Left renal cortex interstitium (tissue), 4 donors: Measurements from ENCODE around the gene INF2. TPM values are rescaled to one million over a fixed set of nuclear protein-coding genes. Genes with fewer than 3 reads are reported as not detected.
"Not testable (repeated sequence)": the region's sequence is repeated elsewhere in the genome, so short reads cannot be mapped to it uniquely, and the experiment has no call there.

ENCODE experiments used
- DNase-seq, 4 donors: peaks; one replicate each; pipeline ENCODE4 v3.0.0-alpha.2; 2013; ENCODE audit warnings: low read depth in 4 of 4, low spot score in 2 of 4, missing footprints in 1 of 4
- polyA plus RNA-seq, 4 donors: library from polyadenylated mRNA; unstranded; fragments of 120-200 nt; gene quantifications; one replicate each; pipeline ENCODE4 v1.2.1, GENCODE V29; 2013; ENCODE audit not compliant: insufficient read length in 4 of 4

INF2 gene
- polyA plus RNA-seq: 10 to 100 TPM; 34.1 to 73.9 (median 64.7) TPM

DNA sequence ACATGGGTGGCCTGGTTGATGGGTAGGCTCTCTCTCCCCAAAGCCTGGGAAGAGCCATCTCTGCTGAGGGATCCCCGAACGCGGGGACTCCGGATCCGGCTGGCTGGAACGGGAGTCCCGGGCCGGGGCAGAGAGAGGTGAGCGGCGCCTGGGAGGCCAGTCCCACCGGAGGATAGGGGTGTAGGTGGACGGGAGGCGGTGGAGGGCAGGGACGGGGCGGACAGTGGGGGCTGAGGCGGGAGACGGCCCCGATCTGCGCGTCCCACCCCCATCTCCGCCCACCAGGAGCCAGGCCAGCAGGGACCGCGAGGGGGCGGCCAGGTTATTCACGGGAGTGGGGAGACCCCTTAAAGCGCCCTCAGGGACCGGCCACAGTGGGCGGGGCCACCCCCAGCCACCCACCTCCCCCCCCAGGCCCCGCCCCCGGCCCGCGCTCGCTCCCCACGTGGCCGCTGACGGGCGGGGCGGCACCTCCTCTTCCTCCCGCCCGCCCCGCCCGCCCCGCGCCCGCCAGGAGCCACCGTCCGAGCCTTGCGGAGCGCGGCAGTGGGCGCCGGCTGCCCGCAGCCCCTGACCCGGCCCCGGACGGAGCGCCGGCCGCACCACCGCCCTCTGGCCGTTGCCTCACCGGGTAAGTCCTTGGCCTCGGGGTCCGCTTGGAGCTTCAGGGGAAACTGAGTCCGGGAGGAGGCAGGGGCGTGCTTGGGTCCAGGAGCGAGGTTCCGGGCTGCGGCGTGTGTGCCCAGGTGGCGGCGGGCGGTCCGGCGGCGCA, at the start of gene INF2:
Gene INF2 (plus strand): TSS at position 510 of the 772 bp plus-strand sequence. CDS start 11,748 bp downstream, outside the sequence.
- DNase-seq: no peak

DNA sequence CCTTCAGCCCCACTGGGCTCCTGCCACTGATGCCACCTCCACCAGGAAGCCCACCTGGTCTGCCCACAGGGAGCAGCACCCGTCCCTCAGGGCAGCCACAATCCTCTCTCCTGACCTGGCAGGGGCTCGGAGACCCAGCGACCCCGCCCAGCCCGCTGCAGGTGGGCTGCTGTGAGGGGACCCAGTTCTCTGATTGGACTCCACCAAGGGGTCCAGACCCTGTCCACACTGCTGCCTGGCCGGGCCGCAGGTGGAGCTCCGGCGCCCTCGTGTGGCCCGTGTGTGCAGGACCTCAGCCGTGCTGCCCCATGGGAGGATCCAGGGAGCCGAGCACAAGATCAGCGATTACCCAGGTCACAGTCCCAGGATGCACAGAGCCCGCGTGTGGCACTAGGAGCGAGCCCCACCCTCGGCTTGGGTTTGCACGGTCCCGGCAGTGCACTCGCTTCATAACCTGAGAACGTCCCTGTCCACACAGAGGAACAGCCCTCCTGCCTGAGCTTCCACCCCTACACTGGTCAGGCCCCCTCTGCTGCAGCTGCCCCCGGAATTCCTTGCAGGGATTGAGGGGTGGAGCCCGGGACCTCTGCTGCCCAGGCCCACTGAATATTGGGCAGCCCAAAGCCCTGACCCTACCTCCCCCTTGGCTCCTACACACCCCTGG, 49.4 kb upstream of the INF2 start:
- DNase-seq: peak in 1 of 4 donors; percentile 45

DNA sequence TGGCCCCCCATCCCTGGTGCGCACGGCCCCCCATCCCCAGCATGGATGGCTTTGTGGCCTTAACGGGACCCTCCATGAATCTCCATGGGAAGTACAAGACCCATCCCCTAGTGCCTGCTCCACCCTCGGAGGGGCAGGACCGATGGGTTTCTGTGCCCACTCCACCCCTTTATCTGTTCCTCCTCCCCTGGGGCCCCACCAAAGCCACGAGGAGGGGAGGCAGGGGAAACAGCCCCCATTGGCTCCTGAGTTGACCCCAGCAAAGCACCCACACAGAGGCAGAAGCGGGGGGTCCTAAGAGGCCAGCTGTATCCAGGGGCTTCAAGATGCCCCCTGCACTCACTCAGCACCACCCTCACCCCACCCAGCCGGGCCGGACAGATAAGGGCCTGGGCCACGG, 48.7 kb upstream of the INF2 start:
- no peak for DNase-seq

DNA sequence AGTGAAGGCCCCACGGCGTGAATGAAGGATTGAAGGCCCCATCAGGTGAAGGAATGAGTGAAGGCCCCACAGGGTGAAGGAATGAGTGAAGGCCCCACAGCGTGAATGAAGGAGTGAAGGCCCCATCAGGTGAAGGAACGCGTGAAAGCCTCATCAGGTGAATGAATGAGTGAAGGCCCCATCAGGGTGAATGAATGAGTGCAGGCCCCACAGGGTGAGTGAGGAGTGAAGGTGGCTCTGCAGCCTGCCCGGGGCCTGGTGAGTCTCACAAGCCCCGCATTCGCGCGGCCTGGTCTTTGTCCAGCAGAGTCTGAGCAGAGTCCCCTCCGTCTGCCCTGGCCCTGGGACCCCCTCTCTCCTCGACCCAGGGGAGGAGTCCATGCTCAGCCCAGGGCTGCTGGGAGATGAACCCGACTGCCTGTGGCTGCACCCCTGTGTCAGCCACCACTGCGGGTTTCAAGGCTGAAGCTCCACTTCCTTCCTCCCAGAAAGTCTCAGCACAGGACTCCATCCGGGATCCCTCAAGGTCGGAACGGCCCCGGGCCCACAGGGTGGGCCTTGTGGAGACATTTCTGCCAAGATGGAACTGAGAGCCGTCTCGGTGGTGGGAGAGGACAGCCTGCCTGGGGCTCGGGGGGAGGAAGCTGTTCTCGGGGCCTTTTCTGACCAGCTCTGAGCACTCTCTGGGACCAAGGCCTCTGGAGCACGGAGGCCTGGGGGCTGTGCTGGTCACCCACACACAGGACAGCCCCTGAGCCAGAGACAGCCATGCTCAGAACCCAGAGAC, 47.5 kb upstream of the INF2 start:
- no peak for DNase-seq

DNA sequence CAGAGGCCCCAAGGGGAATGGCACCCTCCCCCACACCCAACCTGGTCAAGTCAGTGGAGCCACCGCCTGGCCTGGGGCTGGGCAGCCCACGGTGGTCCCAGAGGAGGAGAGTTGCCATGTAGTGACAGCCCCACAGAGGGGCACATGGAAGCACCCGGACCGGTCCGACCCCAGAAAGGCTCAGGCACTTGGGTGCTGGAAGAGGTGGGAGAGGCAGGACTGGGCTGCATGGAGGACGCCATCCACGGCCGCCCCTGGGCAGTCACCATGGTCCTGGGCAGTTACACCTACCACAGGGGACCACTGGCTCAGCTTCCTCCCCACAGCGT, 46.9 kb upstream of the INF2 start:
- no peak for DNase-seq

DNA sequence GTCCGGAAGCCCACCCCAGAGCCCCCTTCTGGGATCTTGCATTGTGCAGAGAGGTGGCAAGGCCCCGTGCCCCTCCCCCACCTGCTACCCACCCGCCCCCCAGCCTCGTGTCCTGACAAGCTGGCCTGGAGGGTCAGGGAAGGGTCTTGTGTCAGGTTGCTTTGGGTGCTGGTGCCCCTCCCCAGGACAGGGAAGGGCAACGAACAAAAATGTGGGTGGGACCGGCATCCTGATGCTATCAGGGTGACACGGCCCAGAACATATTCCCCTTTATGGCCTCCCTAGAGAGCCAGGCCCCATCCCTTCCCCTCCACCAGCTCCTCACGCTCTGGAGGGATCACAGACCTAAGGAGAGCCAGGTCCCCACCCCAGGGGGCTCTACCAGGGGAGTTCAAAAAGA, 46.1 kb upstream of the INF2 start:
- no peak for DNase-seq

DNA sequence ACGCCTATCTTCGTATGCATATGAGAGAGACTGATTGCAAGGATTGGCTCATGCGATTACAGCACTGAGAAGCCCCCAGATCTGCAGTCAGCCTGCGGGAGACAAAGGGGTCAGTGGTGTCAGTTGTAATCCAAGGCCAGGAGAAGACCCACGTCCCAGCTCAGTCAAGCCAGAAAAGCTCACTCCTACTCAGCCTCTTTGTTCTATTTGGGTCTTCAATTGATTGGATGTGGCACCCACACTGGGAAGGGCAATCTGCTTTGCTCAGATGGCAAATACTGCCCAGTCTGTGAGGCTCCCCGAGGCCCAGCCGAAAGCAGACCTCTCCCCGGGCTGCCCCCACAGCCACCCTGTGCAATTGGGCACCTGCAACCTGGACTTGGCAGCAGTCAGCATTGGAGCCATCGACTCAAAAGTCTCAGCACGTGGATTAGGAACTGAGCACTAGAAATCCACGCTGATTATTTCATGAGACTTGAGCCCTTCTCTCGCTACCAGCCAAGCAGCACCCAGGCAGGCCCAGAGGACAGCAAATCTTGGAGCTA, 45.3 kb upstream of the INF2 start:
- no peak for DNase-seq

DNA sequence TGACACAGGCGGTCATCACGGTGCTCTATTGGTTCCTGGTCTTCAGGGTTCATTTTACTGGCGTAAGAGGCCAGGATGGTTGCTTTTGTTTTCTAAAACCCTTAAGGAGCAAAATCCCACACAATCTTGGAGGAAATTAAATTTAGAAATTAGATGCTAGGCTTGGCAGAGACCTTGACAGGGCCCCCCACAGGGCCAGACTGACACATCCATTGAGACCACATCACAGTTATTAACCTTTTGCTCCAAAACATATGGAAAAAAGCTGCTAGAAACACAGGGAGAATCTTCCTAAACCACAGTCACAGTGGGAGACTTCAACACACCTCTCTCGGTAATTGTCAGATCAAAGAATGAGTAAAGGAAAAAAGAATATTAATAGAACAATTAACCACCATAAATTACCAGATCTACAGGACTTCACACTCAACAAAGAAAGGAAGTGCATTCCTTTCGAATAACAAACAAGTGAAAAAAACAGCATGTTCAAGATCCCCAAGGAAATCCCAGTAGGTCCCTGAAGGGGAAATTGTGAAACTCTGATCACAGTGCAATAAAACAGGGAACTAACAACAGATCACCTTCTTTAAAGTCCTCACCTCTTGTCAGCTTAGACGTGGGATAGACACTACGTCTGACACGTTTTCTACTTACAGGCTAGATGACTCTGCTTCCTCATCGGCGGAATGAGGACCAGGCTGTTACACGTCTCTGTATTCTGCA, 44.6 kb upstream of the INF2 start:
- no peak for DNase-seq

DNA sequence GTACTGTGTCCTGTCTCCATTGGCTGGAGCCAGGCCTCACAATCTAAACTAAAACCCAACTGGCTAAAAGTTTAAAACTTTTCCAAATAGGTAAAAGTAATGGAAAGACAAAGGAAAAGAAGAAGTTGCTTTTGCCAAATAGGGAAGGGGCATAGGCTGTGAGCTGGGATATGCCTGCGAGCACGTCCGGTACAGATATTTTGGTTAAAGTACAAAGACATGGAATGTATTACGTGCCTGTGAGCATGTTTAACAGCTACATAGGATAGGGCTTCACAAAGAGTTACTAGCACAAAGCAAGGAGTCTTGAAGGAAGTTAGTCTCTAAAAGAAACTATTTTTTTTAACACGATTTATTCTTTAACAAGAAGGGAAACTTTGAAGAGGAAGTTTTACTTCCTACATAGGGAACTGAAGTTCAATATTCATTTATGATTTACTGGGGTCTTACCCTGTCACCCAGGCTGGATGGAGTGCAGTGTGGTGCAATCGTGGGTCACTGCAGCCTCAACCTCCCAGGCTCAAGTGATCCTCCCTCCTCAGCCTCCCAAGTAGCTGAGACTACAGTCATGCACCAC, 41.9 kb upstream of the INF2 start:
- DNase-seq: no peak

DNA sequence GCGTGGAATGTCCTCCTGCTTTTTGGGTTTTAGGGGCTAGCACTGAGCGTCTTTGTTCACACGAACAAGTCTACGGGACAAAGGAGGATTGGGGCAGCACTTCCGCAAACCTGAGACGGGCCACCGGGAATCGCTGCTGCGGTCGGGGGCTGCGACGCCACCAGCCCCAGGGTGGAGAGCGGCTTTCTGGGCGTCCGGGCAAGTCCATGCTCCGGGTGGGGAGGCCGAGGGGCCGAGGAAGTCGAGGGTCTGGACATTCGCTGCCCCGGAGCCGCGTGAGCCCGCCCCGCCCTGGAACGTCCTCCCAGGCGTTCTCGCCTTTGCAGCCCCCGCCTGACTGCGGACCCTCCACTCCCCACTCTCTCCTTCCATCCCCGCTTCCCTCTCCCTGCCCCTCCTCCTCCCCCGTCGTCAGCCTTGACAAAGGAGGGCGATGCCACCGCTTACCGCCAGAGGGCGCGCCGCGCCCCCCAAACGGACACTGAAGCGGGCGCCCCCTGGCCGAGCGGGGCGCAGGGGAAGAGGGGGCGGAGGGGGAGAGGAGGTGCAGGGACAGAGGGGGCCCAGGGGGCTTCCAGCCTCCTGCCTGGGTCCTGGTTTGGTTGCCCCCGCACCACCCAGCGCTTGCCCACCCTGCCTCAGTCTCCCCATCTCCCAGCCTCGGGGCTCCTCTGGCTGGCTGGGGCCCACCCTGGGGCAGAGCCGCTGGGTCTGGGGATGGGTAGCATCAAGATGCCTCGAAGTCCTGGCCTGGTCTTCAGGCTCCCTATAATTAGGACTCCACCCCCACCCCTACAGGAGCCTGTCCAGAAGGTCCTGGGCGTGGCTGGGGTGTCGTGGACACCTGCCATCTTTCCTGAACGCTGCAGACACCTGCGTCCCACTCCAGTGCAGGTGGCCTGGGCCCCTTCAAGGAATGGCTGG, 39.1 kb upstream of the INF2 start:
- DNase-seq: peak in 2 of 4 donors; percentile 60 to 65

DNA sequence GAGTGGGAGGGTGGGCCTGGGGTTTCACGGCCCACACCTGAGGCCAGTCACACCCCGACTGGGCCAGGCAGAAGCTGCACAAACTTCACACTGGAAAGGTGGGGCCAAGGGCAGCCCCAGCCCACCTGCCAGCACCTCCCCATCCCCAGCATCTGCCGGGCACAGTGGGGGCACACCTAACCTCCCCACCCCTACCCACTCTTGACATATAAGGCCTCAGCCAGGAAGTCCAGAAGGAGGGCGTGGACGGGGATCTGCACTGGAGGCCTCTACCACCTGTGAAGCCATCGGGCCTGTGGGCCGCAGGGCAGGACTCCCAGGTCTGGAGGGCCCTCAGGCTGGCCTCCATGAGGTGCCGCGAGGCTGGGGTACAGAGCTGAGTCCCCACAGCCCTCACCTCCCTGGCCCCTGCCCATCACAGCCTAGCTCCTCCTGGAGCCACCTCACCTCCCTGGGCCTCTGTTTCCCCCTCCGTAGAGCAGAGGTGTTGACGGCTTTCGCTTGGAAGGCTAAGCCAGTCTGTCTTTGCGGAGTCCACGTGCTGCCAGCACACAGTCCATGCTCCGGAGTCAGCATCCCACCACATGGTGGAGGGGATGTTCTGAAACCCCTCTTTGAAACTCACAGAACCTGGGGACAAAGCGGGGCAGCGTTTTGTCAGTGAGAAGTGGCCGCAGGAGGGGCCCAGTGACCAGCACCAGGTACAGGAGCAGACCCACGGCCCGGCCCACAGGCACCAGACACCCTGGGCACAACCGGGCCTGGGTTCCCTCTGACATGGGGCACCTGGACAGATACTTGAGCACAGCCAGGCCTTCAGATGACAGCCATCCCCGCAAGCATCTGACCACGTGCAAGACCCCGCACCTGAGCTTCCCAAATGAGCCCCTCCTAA, 38.2 kb upstream of the INF2 start:
- DNase-seq: no peak

DNA sequence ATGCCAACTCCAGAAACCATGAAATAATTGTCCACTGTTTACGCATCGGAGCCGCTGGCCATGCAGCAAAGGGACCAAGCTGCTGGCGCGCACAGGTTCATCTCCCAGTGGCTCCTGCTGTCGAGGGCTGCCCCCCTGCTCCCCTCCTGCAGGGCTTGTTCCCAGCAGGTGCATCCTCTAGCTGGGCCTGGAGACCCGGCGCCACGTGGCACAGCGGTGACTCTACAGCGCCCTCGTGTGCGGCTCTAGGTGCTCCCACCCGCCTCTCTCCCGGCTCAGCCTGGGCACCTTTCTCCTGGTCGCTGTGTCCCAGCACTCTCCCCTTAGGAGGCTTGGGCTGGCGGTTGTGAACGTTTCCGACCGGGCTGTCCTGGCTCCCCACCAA, 37.5 kb upstream of the INF2 start:
- no peak for DNase-seq

DNA sequence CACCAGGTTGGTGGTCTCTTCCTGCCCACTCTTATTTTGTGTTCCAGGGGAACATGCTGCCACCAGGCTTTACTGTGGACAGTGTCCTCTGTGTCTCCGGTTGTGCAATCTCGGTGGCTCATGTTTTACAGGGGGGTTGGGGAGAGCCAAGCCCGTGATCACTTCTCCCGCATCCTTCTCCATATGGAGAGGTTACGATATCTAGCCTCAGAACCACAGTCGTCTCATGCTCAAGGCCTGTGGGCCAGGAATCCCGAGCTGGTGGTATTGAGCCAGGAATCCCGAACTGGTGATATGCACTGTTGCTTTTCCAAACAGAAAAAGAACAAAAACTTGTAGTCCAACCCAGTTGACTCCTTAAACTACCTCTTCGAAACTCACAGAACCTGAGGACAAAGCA, 37.0 kb upstream of the INF2 start:
- no peak for DNase-seq

DNA sequence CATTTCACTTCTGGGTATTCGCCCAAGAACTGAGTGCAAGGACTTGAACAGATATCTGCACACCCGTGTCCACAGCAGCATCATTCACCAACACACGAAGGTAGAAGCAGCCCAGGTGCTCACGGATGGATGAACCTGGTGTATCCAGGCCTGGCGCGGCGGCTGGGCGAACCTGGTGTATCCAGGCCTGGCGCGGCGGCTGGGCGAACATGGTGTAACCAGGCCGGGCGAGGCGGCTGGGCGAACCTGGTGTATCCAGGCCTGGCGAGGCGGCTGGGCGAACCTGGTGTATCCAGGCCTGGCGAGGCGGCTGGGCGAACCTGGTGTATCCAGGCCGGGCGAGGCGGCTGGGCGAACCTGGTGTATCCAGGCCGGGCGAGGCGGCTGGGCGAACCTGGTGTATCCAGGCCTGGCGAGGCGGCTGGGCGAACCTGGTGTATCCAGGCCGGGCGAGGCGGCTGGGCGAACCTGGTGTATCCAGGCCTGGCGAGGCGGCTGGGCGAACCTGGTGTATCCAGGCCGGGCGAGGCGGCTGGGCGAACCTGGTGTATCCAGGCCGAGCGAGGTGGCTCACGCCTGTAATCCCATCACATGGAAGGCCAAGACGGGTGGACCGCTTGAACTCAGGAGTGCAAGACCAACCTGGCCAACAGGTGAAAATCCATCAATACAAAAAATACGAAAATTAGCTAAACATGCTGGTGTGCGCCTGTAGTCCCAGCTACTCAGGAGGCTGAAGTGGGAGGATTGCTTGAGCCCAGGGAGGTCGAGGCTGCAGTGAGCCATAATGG, 36.1 kb upstream of the INF2 start:
- not testable (repeated sequence) for DNase-seq

DNA sequence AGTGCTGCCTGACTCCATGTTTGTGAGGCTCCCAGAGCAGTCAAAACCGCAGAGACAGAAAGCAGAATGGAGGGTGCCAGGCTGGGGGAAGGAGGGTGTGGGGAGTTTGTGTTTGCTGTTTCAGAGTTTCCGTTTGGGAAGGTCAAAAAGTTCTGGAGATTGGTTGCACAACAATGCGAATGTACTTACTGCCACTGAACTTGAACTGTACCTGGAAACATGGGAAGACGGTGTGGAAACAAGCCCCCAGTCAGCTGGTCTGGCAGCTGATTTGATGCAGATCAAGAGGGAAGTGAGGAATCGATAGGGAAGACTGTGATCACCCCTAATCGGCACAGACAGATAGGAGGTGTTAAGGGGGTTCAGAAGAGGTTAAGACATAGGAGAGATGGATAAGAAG, 35.3 kb upstream of the INF2 start:
- no peak for DNase-seq

DNA sequence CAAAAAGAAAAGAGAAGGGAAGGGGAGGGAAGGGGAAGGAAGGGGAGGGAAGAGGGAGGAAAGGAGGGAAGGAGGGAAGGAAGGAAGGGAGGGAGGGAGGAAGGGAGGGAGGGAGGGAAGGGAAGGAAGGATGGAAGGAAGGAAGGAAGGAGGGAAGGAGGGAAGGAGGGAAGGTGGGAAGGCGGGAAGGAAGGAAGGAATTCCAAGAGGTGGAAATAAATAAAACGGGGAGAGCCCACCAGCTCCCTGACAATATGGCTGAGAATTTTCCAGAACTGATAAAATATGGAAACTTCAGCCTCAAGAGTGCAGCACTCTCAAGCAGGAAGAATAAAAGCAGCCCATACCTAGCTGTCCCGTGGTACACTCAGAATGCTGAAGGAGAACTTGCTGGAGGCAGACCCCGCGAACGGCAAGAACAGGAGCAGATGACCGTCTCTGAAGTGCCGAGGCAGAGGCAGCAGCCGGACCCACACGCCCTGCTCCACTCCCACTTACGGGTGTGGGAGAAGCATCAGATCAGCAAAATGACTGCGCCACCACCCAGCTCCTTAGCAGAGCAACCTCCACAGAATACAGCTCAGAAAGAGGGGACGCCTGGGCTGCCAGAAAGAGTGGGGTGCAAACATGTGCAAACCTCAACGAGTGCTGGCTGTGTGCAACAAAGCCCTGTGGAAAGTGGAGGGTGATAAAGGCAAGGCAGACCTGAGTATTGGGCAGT, 34.1 kb upstream of the INF2 start:
- no peak for DNase-seq
